GM12878 (cell line): Measurements from ENCODE around the gene RAP1GAP2.

Experiments
- CHD2 ChIP-seq: IDR thresholded peaks from 2 replicates; pipeline ENCODE4 v1.6.1; 2011; ENCODE audit warnings: low read depth, low read length, improper control_type of control experiment, borderline replicate concordance
- ESRRA ChIP-seq: IDR thresholded peaks from 2 replicates; pipeline ENCODE4 v1.6.1; 2012; ENCODE audit warnings: mild to moderate bottlenecking, low read length, improper control_type of control experiment
- GABPA ChIP-seq: IDR thresholded peaks from 2 replicates; pipeline ENCODE4 v1.6.1; 2014; ENCODE audit warnings: antibody characterized with exemption, low read depth, mild to moderate bottlenecking, inconsistent platforms
- MTA2 ChIP-seq: fragments of 450-650 bp; IDR thresholded peaks from 2 replicates; pipeline ENCODE4 v1.6.1; 2016; ENCODE audit warnings: low read depth, mild to moderate bottlenecking, moderate library complexity
- ZNF274 ChIP-seq: IDR thresholded peaks from one replicate; pipeline ENCODE4 v1.8.0; 2011; ENCODE audit not compliant: insufficient read length, insufficient read depth
- TF ChIP-seq, protein P1 (sequence below), 3 experiments: IDR thresholded peaks in 2 of 3; conservative IDR thresholded peaks in 1 of 3; 2 replicates each; pipeline ENCODE4 v1.5.1; 2011; ENCODE audit warnings: low read depth in 3 of 3, low read length in 3 of 3, mild to moderate bottlenecking in 3 of 3, control low read depth in 2 of 3, moderate library complexity in 2 of 3, inconsistent platforms in 1 of 3, mixed read lengths in 1 of 3; ENCODE audit not compliant: control insufficient read depth in 2 of 3, insufficient read depth in 1 of 3; ENCODE audit errors: extremely low read depth in 1 of 3

DNA sequence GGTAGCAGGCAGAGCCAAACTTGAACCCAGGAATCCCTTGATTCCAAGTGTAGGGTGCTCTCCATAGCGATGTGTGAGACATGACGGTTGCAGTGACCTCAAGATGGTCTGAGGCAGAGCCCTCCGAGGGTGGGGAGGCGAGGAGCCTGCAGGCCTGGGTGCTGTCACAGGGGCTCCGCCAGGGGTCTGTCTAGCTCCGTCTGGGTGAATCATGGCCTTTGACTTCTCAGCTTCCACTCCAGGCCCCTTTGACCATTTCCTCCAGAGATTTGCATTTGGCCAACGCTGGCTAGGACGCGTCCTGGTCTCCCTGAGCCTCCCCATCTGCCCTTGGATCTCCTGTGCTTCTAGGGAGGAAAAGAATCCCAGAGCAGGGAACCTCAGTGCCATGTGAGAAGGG is 104.6 kb downstream of the RAP1GAP2 start:
- no peak for TF ChIP-seq MTA2
- no peak for TF ChIP-seq ZNF274
- no peak for TF ChIP-seq GABPA
- no peak for TF ChIP-seq CHD2
- TF ChIP-seq, protein P1, sequence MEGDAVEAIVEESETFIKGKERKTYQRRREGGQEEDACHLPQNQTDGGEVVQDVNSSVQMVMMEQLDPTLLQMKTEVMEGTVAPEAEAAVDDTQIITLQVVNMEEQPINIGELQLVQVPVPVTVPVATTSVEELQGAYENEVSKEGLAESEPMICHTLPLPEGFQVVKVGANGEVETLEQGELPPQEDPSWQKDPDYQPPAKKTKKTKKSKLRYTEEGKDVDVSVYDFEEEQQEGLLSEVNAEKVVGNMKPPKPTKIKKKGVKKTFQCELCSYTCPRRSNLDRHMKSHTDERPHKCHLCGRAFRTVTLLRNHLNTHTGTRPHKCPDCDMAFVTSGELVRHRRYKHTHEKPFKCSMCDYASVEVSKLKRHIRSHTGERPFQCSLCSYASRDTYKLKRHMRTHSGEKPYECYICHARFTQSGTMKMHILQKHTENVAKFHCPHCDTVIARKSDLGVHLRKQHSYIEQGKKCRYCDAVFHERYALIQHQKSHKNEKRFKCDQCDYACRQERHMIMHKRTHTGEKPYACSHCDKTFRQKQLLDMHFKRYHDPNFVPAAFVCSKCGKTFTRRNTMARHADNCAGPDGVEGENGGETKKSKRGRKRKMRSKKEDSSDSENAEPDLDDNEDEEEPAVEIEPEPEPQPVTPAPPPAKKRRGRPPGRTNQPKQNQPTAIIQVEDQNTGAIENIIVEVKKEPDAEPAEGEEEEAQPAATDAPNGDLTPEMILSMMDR (IDR thresholded peaks at IDR 0.05 in 2 of 3, conservative IDR thresholded peaks at IDR 0.05 in 1 of 3; ENCODE audit: control insufficient read depth in 2 of 3, extremely low read depth in 1 of 3, insufficient read depth in 1 of 3, low read depth in 3 of 3, low read length in 3 of 3): no peak
- no peak for TF ChIP-seq ESRRA
